HepG2 (cell line): Measurements from ENCODE around the gene NPB. TPM values are rescaled to one million over a fixed set of nuclear protein-coding genes. Genes with fewer than 3 reads are reported as not detected.

Experiments used
- ATAC-seq: fragments of 200-7000 bp; cut with Tn5 transposase; 3 replicates; pipeline ENCODE4 v1.9.1; 2020; ENCODE audit warnings: mild to moderate bottlenecking, moderate library complexity
- BruUV-seq: library from RNA; stranded (reverse); fragments of 400-500 nt; replicated peaks from 2 replicates; lab custom pipeline; 2021; lab: Mats Ljungman, UMichigan
- CTCF ChIA-PET: fragments of 300-600 bp; formaldehyde crosslinking; extraction: SDS; loops from one replicate; lab custom pipeline; 2021; ENCODE audit warnings: low total read pairs, inconsistent platforms, low intra/inter-chr PET ratio; lab: Yijun Ruan, JAX
- POLR2A ChIA-PET: fragments of 350-600 bp; sonication (Branson Sonifier 250); formaldehyde crosslinking; loops from one replicate; lab custom pipeline; 2020; ENCODE audit warnings: antibody characterized with exemption, inconsistent platforms; lab: Yijun Ruan, JAX
- DNase-seq: peaks from one replicate; pipeline ENCODE4 v3.0.0-alpha.2; 2015; ENCODE audit warnings: low spot score
- FAIRE-seq: peaks from 3 replicates; lab custom pipeline; 2011; peaks lifted over from hg19 to GRCh38; lab: Jason Lieb, UNC
- H2AFZ ChIP-seq: one replicate; pipeline ENCODE4 v1.6.1; 2011; ENCODE audit warnings: low read length, inconsistent platforms
- H3K27ac ChIP-seq: fragments of 300-600 bp; 3 replicates; pipeline ENCODE4 v1.8.0; 2011; ENCODE audit warnings: mixed run types, mild to moderate bottlenecking, mixed read lengths, low read length, inconsistent platforms; ENCODE audit not compliant: insufficient read depth; ENCODE audit errors: extremely low read length
- H3K27me3 ChIP-seq, 2 experiments: fragments of 200-600 bp in 1 of 2; 2 replicates in 1 of 2; 3 replicates in 1 of 2; pipeline versions ENCODE4 v1.6.0 to v1.8.0; 2011; ENCODE audit warnings: low read length in 2 of 2, mild to moderate bottlenecking in 2 of 2, moderate library complexity in 2 of 2, inconsistent platforms in 1 of 2; ENCODE audit not compliant: insufficient read depth in 2 of 2, control insufficient read depth in 1 of 2
- H3K36me3 ChIP-seq, 2 experiments: fragments of 200-600 bp in 1 of 2; replicated peaks in 1 of 2; 2 replicates in 1 of 2; 3 replicates in 1 of 2; pipeline versions ENCODE4 v1.5.1 to v1.8.0; 2011; ENCODE audit warnings: low read length in 2 of 2, inconsistent platforms in 1 of 2; ENCODE audit not compliant: insufficient read depth in 2 of 2, control insufficient read depth in 1 of 2
- H3K4me1 ChIP-seq: 2 replicates; pipeline ENCODE4 v1.5.1; 2012; ENCODE audit warnings: low read length, inconsistent platforms; ENCODE audit not compliant: insufficient read depth
- H3K4me2 ChIP-seq: 2 replicates; pipeline ENCODE4 v1.6.0; 2011; ENCODE audit warnings: low read depth, low read length, inconsistent platforms
- H3K4me3 ChIP-seq, 3 experiments: fragments of 200-600 bp in 1 of 3; sonication (generic), shearing (Covaris generic) in 1 of 3; replicated peaks in 1 of 3; 2 replicates each; pipeline ENCODE4 v1.5.1; 2011 to 2016; ENCODE audit warnings: low read length in 3 of 3, inconsistent platforms in 2 of 3, low read depth in 2 of 3, mild to moderate bottlenecking in 2 of 3, control low read depth in 1 of 3, mixed read lengths in 1 of 3; ENCODE audit not compliant: insufficient read depth in 1 of 3
- H3K79me2 ChIP-seq: one replicate; pipeline ENCODE4 v1.6.1; 2011; ENCODE audit warnings: low read length, inconsistent platforms; ENCODE audit not compliant: insufficient read depth
- H3K9ac ChIP-seq: 2 replicates; pipeline ENCODE4 v1.6.0; 2011; ENCODE audit warnings: mild to moderate bottlenecking, low read depth, low read length, inconsistent platforms; ENCODE audit not compliant: insufficient read depth
- H3K9me3 ChIP-seq: 2 replicates; pipeline ENCODE4 v1.5.1; 2012; ENCODE audit warnings: mild to moderate bottlenecking, low read length
- H4K20me1 ChIP-seq: 2 replicates; pipeline ENCODE4 v1.6.0; 2011; ENCODE audit warnings: inconsistent platforms, mild to moderate bottlenecking, low read length, moderate library complexity; ENCODE audit not compliant: insufficient read depth
- ATF7-NPFF ChIP-seq: sonication (generic); formaldehyde crosslinking; IDR thresholded peaks from 2 replicates; pipeline ENCODE4 v1.8.1; 2023; ENCODE audit warnings: mild to moderate bottlenecking, low read depth, missing genetic modification reagents, moderate library complexity
- E2F5 ChIP-seq: sonication (generic); formaldehyde crosslinking; conservative IDR thresholded peaks from 2 replicates; pipeline ENCODE4 v1.4.0; 2020; ENCODE audit warnings: missing genetic modification reagents
- ERF ChIP-seq: IDR thresholded peaks from 2 replicates; pipeline ENCODE4 v1.6.1; 2018; ENCODE audit warnings: missing biosample characterization, missing genetic modification reagents
- KDM2A ChIP-seq: sonication (generic); formaldehyde crosslinking; IDR thresholded peaks from 2 replicates; pipeline ENCODE4 v1.4.0; 2020; ENCODE audit warnings: low read depth, missing genetic modification reagents, borderline replicate concordance
- KLF13 ChIP-seq: sonication (generic); formaldehyde crosslinking; IDR thresholded peaks from 2 replicates; pipeline ENCODE4 v1.4.0; 2020; ENCODE audit warnings: mild to moderate bottlenecking, missing genetic modification reagents
- MLLT10 ChIP-seq: sonication (generic); formaldehyde crosslinking; IDR thresholded peaks from 2 replicates; pipeline ENCODE4 v1.4.0; 2020; ENCODE audit warnings: missing genetic modification reagents
- ZFP91 ChIP-seq: sonication (generic); formaldehyde crosslinking; IDR thresholded peaks from 2 replicates; pipeline ENCODE4 v1.9.0; 2022; ENCODE audit warnings: missing genetic modification reagents, mild to moderate bottlenecking, borderline replicate concordance
- ZNF543 ChIP-seq: sonication (generic); formaldehyde crosslinking; IDR thresholded peaks from 2 replicates; pipeline ENCODE4 v1.4.0; 2020; ENCODE audit warnings: mild to moderate bottlenecking, missing genetic modification reagents
- ZNF850 ChIP-seq: sonication (generic); formaldehyde crosslinking; conservative IDR thresholded peaks from 2 replicates; pipeline ENCODE4 v1.9.0; 2021; ENCODE audit warnings: mild to moderate bottlenecking, missing genetic modification reagents
- WGBS: methylation state at CpG from one replicate; pipeline ENCODE4 v1.1.6; 2017; ENCODE audit warnings: low lambda C conversion rate; 5-methylcytosine and 5-hydroxymethylcytosine counted together
- in situ Hi-C: cut with HindIII; loops from 2 replicates; pipeline ENCODE4 v1.10.0; 2017; ENCODE audit warnings: low pct_unique_long_range_greater_than_20kb; ENCODE audit not compliant: extremely low pct_ligation_motif_present
- intact Hi-C: fragments of 100-400 bp; cut with micrococcal nuclease; formaldehyde crosslinking; loops from one replicate; pipeline ENCODE4 v1.10.0; 2022; ENCODE audit not compliant: unreplicated experiment
- polyA plus RNA-seq, 8 experiments: library from polyadenylated mRNA; depleted of rRNA in 3 of 8; stranded (reverse) in 7 of 8; unstranded in 1 of 8; fragments of >200 nt; fragmentation: Illumina TruSeq in 4 of 8; extraction: Trizol in 4 of 8; gene quantifications; 2 replicates each; pipeline versions ENCODE4 v1.2.1 to v1.2.3, GENCODE V29; 2011 to 2016; ENCODE audit warnings: low read depth in 4 of 8, missing spikeins in 1 of 8, mixed read lengths in 1 of 8; ENCODE audit not compliant: insufficient read depth in 1 of 8
- total RNA-seq, 5 experiments: library from RNA; depleted of rRNA; stranded (reverse); fragments of >200 nt; fragmentation: Illumina TruSeq; extraction: Trizol; gene quantifications; 2 replicates each; pipeline ENCODE4 v1.2.3, GENCODE V29; 2016; ENCODE audit warnings: low read depth in 1 of 5
- TF ChIP-seq, protein P1 (sequence below): sonication (generic); formaldehyde crosslinking; IDR thresholded peaks from 2 replicates; pipeline ENCODE4 v1.4.0; 2020; ENCODE audit warnings: mild to moderate bottlenecking, missing genetic modification reagents
- TF ChIP-seq, protein P2 (sequence below): sonication (generic); formaldehyde crosslinking; IDR thresholded peaks from 2 replicates; pipeline ENCODE4 v1.4.0; 2020; ENCODE audit warnings: missing genetic modification reagents

NPB gene
- total and polyA plus RNA-seq, 2 of the 13 experiments (the other 11 are each of a cell fraction or from before 2014, with no cell fraction given), result 0.11 to 0.93 TPM

DNA sequence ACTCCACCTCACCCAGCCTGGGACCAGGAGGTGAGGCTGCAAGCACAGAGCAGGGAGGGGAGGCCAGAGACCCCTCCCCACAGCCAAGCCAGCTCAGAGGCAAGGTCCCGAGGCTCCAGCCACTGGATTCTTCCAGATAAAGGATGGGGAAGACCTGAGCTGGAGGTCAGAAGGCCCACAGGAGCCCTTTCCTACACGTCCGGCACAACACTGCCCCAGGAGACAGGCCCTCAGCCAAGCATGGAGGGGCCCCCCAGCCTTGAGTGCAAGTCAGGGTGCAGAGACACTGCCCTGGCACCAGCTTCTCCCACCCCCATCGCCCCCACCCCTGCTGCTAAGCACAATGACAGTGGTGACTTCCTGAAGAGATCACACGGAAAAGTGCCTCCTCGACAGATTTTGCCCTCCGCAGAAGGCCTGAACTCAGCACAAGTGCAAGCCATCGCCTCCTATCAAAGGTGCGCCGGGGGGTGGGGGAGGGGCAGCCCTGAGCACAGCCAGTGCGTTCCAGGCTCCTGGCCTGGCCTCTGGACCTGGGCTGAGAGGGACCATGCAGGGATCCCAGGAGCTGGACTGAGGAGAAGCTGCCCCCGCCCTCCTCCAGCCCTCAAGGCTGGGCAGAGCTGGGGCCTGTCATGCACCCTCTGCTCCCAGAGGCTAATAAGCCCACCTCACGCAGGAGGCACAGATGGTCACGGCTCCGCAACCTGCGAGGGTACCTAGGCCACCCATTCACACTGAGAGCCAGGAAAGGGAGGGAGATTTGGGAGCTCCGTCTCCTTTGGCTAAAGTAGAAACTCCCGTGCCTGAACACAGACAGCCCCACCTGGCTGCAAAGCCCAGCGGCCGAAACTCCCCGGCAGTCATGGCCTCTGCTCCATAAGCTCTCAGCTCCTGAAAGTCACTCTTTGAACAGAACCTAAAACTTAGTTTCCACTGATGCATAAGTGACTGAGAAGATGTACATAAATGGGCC is 22.8 kb downstream of the NPB start (continued):
- TF ChIP-seq KDM2A (CRISPR knock-in tag) (peak; percentile 50; the same call in 1 of the 2 replicates), ATF7-NPFF (peak; percentile 48; the same call in 1 of the 2 replicates), ZFP91 (peak; percentile 64; the same call in 1 of the 2 replicates), KLF13 (CRISPR knock-in tag) (0 out of 2 replicates have a peak, but pooled peaks have one; percentile 29), ZNF543 (peak; percentile 72; the same call in 1 of the 2 replicates), MLLT10 (CRISPR knock-in tag) (no peak)

DNA sequence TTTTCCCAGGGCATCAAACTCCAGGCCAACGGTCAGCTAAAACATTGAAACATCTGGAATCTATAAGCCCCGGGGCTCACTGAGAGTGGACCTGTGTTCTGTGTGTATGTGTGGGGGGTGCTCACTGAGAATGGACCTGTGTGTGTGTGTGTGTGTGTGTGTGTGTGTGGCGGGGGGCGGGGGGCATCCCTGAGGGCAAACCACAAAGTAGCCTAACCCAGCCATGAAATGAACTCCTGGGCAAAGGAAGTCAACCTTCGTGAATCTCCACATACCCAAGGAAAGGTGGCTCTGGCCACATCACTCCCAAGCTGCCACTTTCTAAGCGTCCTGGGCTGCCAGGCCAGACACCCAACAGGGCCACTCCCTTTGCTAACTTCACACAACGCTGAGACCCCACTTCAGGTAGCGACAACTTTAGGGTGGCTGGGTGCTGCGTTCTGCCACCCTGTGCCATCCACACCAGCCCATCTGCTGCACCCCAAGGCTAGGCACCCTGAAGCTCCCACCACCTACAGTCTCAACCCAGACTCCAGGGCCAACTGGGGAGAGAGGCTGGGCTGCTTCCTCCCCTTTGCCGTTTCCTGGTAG is 23.9 kb downstream of the NPB start:
- FAIRE-seq (no peak), DNase-seq (no peak), ATAC-seq (no peak)
- ChIA-PET POLR2A (interaction anchor here (0.7 to 6.1 kb wide), 29 partner anchors 9 to 316 kb away, joined by 3 to 71 read pairs (median 5); partner anchors contain the start of genes CENPX, LRRC45, MCRIP1 and MRPL12), CTCF (no interaction called here)
- H3K4me2 ChIP-seq, result peak overlapping the region; percentile 88
- H3K4me1 ChIP-seq, result peaks cover 50% of the 10 kb centered on the region
- peaks cover 28% of the 10 kb centered on the region for H4K20me1 ChIP-seq
- in situ Hi-C loops, result no loop called here
- H3K27me3 ChIP-seq, result no peaks in the 10 kb centered on the region
- H3K9me3 ChIP-seq, result no peaks in the 10 kb centered on the region
- intact Hi-C loops, result loop anchor here (2.0 kb wide), 1 partner anchor 15 kb away; the partner anchor contains the start of gene PCYT2
- H3K9ac ChIP-seq, result peak overlapping the region; percentile 91
- 36% methylated on average over 10 of the region's 10 CpGs for WGBS
- peaks cover 59% of the 10 kb centered on the region for H3K79me2 ChIP-seq
- peak overlapping the region; percentile 79 to 94 (median 91) for H3K4me3 ChIP-seq
- peaks cover 11 to 13% of the 10 kb centered on the region in 2 experiments; a peak in 4 of 5 replicates for H3K36me3 ChIP-seq
- BruUV-seq, result no TSS peak
- no peak overlapping the region for H2AFZ ChIP-seq
- peak overlapping the region; percentile 92 for H3K27ac ChIP-seq
- TF ChIP-seq ERF (CRISPR knock-in tag) (no peak), E2F5 (peak; percentile 74; the same call in 1 of the 2 replicates), ZNF850 (no peak)
- TF ChIP-seq, protein P1, sequence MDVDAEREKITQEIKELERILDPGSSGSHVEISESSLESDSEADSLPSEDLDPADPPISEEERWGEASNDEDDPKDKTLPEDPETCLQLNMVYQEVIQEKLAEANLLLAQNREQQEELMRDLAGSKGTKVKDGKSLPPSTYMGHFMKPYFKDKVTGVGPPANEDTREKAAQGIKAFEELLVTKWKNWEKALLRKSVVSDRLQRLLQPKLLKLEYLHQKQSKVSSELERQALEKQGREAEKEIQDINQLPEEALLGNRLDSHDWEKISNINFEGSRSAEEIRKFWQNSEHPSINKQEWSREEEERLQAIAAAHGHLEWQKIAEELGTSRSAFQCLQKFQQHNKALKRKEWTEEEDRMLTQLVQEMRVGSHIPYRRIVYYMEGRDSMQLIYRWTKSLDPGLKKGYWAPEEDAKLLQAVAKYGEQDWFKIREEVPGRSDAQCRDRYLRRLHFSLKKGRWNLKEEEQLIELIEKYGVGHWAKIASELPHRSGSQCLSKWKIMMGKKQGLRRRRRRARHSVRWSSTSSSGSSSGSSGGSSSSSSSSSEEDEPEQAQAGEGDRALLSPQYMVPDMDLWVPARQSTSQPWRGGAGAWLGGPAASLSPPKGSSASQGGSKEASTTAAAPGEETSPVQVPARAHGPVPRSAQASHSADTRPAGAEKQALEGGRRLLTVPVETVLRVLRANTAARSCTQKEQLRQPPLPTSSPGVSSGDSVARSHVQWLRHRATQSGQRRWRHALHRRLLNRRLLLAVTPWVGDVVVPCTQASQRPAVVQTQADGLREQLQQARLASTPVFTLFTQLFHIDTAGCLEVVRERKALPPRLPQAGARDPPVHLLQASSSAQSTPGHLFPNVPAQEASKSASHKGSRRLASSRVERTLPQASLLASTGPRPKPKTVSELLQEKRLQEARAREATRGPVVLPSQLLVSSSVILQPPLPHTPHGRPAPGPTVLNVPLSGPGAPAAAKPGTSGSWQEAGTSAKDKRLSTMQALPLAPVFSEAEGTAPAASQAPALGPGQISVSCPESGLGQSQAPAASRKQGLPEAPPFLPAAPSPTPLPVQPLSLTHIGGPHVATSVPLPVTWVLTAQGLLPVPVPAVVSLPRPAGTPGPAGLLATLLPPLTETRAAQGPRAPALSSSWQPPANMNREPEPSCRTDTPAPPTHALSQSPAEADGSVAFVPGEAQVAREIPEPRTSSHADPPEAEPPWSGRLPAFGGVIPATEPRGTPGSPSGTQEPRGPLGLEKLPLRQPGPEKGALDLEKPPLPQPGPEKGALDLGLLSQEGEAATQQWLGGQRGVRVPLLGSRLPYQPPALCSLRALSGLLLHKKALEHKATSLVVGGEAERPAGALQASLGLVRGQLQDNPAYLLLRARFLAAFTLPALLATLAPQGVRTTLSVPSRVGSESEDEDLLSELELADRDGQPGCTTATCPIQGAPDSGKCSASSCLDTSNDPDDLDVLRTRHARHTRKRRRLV, result no peak
- TF ChIP-seq, protein P2, sequence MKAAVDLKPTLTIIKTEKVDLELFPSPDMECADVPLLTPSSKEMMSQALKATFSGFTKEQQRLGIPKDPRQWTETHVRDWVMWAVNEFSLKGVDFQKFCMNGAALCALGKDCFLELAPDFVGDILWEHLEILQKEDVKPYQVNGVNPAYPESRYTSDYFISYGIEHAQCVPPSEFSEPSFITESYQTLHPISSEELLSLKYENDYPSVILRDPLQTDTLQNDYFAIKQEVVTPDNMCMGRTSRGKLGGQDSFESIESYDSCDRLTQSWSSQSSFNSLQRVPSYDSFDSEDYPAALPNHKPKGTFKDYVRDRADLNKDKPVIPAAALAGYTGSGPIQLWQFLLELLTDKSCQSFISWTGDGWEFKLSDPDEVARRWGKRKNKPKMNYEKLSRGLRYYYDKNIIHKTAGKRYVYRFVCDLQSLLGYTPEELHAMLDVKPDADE (CRISPR knock-in tag), result no peak
